Activated CD4-positive, CD25-positive, alpha-beta regulatory T cell treated with anti-CD3 and anti-CD28 coated beads, Interleukin-2, amount 50 U/mL, for 24 hours (primary cell): ENCODE measurements around the gene GALR1.
"Not testable (repeated sequence)": the region's sequence is repeated elsewhere in the genome, so short reads cannot be mapped to it uniquely, and the experiment has no call there.

Experiments used
- ATAC-seq, 2 donors: fragments of 150-1000 bp; cut with Tn5 transposase; one replicate each; pipeline ENCODE4 v1.10.0; 2021; ENCODE audit warnings: mild to moderate bottlenecking in 1 of 2, moderate library complexity in 1 of 2

The GALR1 gene

GRCh38 chr18:77250926-77251729 lies 1.5 kb downstream of the GALR1 start:
- no peak for ATAC-seq

GRCh38 chr18:77251730-77252050 lies 2.0 kb downstream of the GALR1 start:
- ATAC-seq = no peak

- no peak for ATAC-seq
These were observed 5.2 kb downstream of the GALR1 start for GRCh38 chr18:77254711-77255405.

- no peak for ATAC-seq
These were observed 5.9 kb downstream of the GALR1 start for GRCh38 chr18:77255426-77256105.

GRCh38 chr18:77262643-77263465 lies 13.2 kb downstream of the GALR1 start:
- no peak for ATAC-seq

- ATAC-seq = no peak
These were observed 13.8 kb downstream of the GALR1 start for GRCh38 chr18:77263466-77263763.

- no peak for ATAC-seq
These were observed 18.3 kb downstream of the GALR1 start for GRCh38 chr18:77267969-77268368.

- no peak for ATAC-seq
These were observed 18.8 kb downstream of the GALR1 start for GRCh38 chr18:77268456-77268855.

- ATAC-seq = no peak
These were observed 22.2 kb downstream of the GALR1 start for GRCh38 chr18:77271576-77272481.

GRCh38 chr18:77290841-77291240 lies 41.2 kb downstream of the GALR1 start:
- ATAC-seq = not testable (repeated sequence)

GRCh38 chr18:77298172-77298571 lies 48.5 kb downstream of the GALR1 start:
- ATAC-seq = no peak

- ATAC-seq = no peak
These were observed 50.1 kb downstream of the GALR1 start for GRCh38 chr18:77299706-77300105.

- no peak for ATAC-seq
These were observed 50.9 kb downstream of the GALR1 start for GRCh38 chr18:77300579-77300978.

GRCh38 chr18:77304268-77304667 lies 54.6 kb downstream of the GALR1 start:
- ATAC-seq = no peak

- ATAC-seq = no peak
These were observed 56.0 kb downstream of the GALR1 start for GRCh38 chr18:77305676-77306075.

- ATAC-seq = no peak
These were observed 58.6 kb downstream of the GALR1 start for GRCh38 chr18:77308216-77308615.

GRCh38 chr18:77314511-77314910 lies 64.9 kb downstream of the GALR1 start:
- ATAC-seq = no peak

GRCh38 chr18:77314952-77315351 lies 65.3 kb downstream of the GALR1 start:
- ATAC-seq = no peak

GRCh38 chr18:77316008-77316407 lies 66.4 kb downstream of the GALR1 start:
- no peak for ATAC-seq

- no peak for ATAC-seq
These were observed 67.0 kb downstream of the GALR1 start for GRCh38 chr18:77316641-77317040.

- ATAC-seq = no peak
These were observed 71.4 kb downstream of the GALR1 start for GRCh38 chr18:77320971-77321559.
